Heart left ventricle (tissue), 13 donors: ENCODE measurements around the gene PLA2G12B.

ENCODE experiments used
- CTCF ChIP-seq, 12 donors: fragments of 200-600 bp; sonication (generic) in 4 of 12; IDR thresholded peaks; one replicate each; pipeline versions ENCODE4 v1.5.0 to v1.8.0; 2018 to 2022; ENCODE audit warnings: antibody characterized with exemption in 12 of 12, mild to moderate bottlenecking in 5 of 12
- POLR2A ChIP-seq, 2 donors: fragments of 450-650 bp; IDR thresholded peaks; one replicate each; pipeline ENCODE4 v1.6.1; 2017; ENCODE audit warnings: antibody characterized with exemption in 2 of 2, mild to moderate bottlenecking in 2 of 2, moderate library complexity in 2 of 2
- donor health status: ischemic (EF 13 %, LVEDD 7.1; RV severe dilation, severe dysfunction).
- donor health status: DM: no; HTN: yes; CAD: no.
- donor health status: DM: no; HTN: no; CAD: no.
- donor health status: ischemic (EF 25% LVEDD 6.9; RV normal size, moderate dysfunction).
- donor health status: ischemic (EF 25% LVEDD 5.7; RV mildly dilated, moderate dysfunction).
- donor health status: ischemic (EF 35%, LVEDD 5.7; RV mildly dilated, moderate dysfunction).
- donor health status: nonischemic (EF 11% LVEDD 7.7; RV severe dilation, severe dysfunction).
- donor health status: DM: yes; HTN: yes; CAD: no.
- donor health status: PGD.
- donor health status: ischemic (EF 29% LVEDD 5.4; RV normal size, mild dysfunction).
- donor health status: nonischemic (EF 23%, LVEDD 6.1; RV moderate dilation, normal function).

- TF ChIP-seq CTCF (IDR thresholded peaks at IDR 0.05) (no peak), POLR2A (IDR thresholded peaks at IDR 0.05) (no peak)
Measured at GRCh38 chr10:72946963-72947362, 7.6 kb downstream of the PLA2G12B start.
